Breast epithelium (tissue), 4 donors: Measurements from ENCODE around the gene CTRL. TPM values are rescaled to one million over a fixed set of nuclear protein-coding genes. Genes with fewer than 3 reads are reported as not detected.

ENCODE experiments used
- DNase-seq, 2 donors: peaks; one replicate each; pipeline ENCODE4 v3.0.0-alpha.2; 2019; ENCODE audit warnings: low spot score in 2 of 2
- H3K27ac ChIP-seq, 2 donors: fragments of 200-600 bp; sonication (generic) in 1 of 2; one replicate each; pipeline ENCODE4 v1.5.1; 2016 to 2019; ENCODE audit warnings: mild to moderate bottlenecking in 1 of 2
- H3K27me3 ChIP-seq, 2 donors: fragments of 200-600 bp; sonication (generic) in 1 of 2; one replicate each; pipeline versions ENCODE4 v1.5.1 to v1.6.0; 2017 to 2019; ENCODE audit warnings: control low read depth in 1 of 2, mild to moderate bottlenecking in 1 of 2
- H3K36me3 ChIP-seq: fragments of 200-600 bp; one replicate; pipeline ENCODE4 v1.5.1; 2019
- H3K4me1 ChIP-seq, 2 donors: fragments of 200-600 bp; sonication (generic); one replicate each; pipeline ENCODE4 v1.5.1; 2016 to 2019; ENCODE audit warnings: control low read depth in 1 of 2
- H3K4me3 ChIP-seq, 3 donors: fragments of 200-600 bp; sonication (generic); 1 replicate in 2 of 3; 2 replicates in 1 of 3; pipeline ENCODE4 v1.5.1; 2016 to 2019; ENCODE audit warnings: mild to moderate bottlenecking in 3 of 3, moderate library complexity in 2 of 3
- H3K9me3 ChIP-seq, 2 donors: fragments of 200-600 bp; sonication (generic) in 1 of 2; one replicate each; pipeline ENCODE4 v1.5.1; 2016 to 2019; ENCODE audit warnings: control low read depth in 1 of 2
- CTCF ChIP-seq, 3 donors: fragments of 450-650 bp; IDR thresholded peaks; one replicate each; pipeline ENCODE4 v1.5.1; 2016 to 2017; ENCODE audit warnings: antibody characterized with exemption in 3 of 3, mild to moderate bottlenecking in 3 of 3, moderate library complexity in 3 of 3
- POLR2A ChIP-seq: fragments of 450-650 bp; IDR thresholded peaks from one replicate; pipeline ENCODE4 v1.6.1; 2016; ENCODE audit warnings: antibody characterized with exemption, mild to moderate bottlenecking, moderate library complexity
- POLR2AphosphoS5 ChIP-seq, 3 donors: sonication (generic); formaldehyde crosslinking; IDR thresholded peaks; one replicate each; pipeline ENCODE4 v1.6.1; 2017; ENCODE audit warnings: antibody characterized with exemption in 3 of 3
- intact Hi-C: fragments of 100-400 bp; cut with DNase I; formaldehyde crosslinking; loops from one replicate; pipeline ENCODE4 v1.15.1; 2023; ENCODE audit warnings: low total_unique reads
- total RNA-seq, 3 donors: library from RNA; depleted of rRNA; stranded (reverse); fragments of >200 nt; gene quantifications; one replicate each; pipeline ENCODE4 v1.1.0, GENCODE V29; 2016

The CTRL gene
- total RNA-seq, 3 donors from 2014 or later: 1.0 to 2.6 (median 1.8) TPM

DNA sequence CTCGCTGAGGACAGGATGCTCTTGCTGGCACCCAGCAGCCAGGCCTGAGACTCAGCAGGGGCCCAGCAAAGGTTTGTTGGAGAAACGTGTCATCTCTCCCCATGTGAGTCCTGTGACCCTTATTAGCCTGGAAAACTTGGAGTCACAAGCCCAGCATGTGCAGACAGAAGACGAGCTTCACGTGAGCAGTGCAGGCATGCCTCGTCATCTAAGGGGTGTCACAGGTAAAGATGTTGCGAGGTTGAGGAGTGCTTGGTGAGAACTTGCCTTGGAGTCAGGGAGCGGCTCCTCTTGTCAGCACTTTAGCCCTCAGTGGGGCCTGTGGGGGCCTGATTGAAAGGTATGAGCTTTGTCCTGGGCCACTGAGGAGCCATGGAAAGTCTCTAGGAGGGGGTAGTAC is 2.1 kb upstream of the CTRL start:
- TF ChIP-seq POLR2A (no peak), CTCF (IDR thresholded peaks at IDR 0.05) (no peak), POLR2AphosphoS5 (IDR thresholded peaks at IDR 0.05) (no peak)

GRCh38 chr16:67932462-67932840 is 789 bp upstream of the CTRL start:
- TF ChIP-seq CTCF (IDR thresholded peaks at IDR 0.05) (no peak), POLR2A (no peak), POLR2AphosphoS5 (IDR thresholded peaks at IDR 0.05) (no peak)
- peaks cover 9 to 12% of the 10 kb centered on the region in 2 donors for H3K4me1 ChIP-seq
- H3K27ac ChIP-seq: no peak overlapping the region
- H3K9me3 ChIP-seq: no peaks in the 10 kb centered on the region
- H3K36me3 ChIP-seq: no peaks in the 10 kb centered on the region
- intact Hi-C loops: no loop called here
- DNase-seq: no peak
- H3K4me3 ChIP-seq: no peak overlapping the region
- no peaks in the 10 kb centered on the region for H3K27me3 ChIP-seq

More for the DNA sequence above, 2.1 kb upstream of the CTRL start:
- Histone ChIP-seq H3K9me3 (no peaks in the 10 kb centered on the region), H3K4me3 (no peak overlapping the region), H3K36me3 (no peaks in the 10 kb centered on the region), H3K27me3 (no peaks in the 10 kb centered on the region), H3K27ac (no peak overlapping the region), H3K4me1 (peaks cover 9 to 12% of the 10 kb centered on the region in 2 donors)
- intact Hi-C loops: no loop called here
- no peak for DNase-seq

- H3K9me3 ChIP-seq: no peaks in the 10 kb centered on the region
- no peaks in the 10 kb centered on the region for H3K36me3 ChIP-seq
- no peaks in the 10 kb centered on the region for H3K27me3 ChIP-seq
- no peak overlapping the region for H3K27ac ChIP-seq
- peaks cover 4 to 9% of the 10 kb centered on the region in 2 donors for H3K4me1 ChIP-seq
- intact Hi-C loops: no loop called here
- H3K4me3 ChIP-seq: no peak overlapping the region
- TF ChIP-seq POLR2A (no peak), POLR2AphosphoS5 (IDR thresholded peaks at IDR 0.05) (no peak)
- DNase-seq: no peak
Observed at GRCh38 chr16:67930678-67931211, 917 bp downstream of the CTRL start.

GRCh38 chr16:67930191-67930590 is 1.5 kb downstream of the CTRL start:
- Histone ChIP-seq H3K36me3 (no peaks in the 10 kb centered on the region), H3K9me3 (no peaks in the 10 kb centered on the region), H3K27me3 (no peaks in the 10 kb centered on the region), H3K4me1 (peaks cover 2 to 8% of the 10 kb centered on the region in 2 donors), H3K27ac (no peak overlapping the region), H3K4me3 (no peak overlapping the region)
- TF ChIP-seq CTCF (IDR thresholded peaks at IDR 0.05) (no peak), POLR2A (no peak)
- intact Hi-C loops: no loop called here
- DNase-seq: no peak

- no peak for TF ChIP-seq POLR2A
- no peak for TF ChIP-seq POLR2AphosphoS5 (IDR thresholded peaks at IDR 0.05)
- TF ChIP-seq CTCF (IDR thresholded peaks at IDR 0.05): peak; percentile 27 to 85 (median 82)
- intact Hi-C loops: loop anchor here (10.0 kb wide), 1 partner anchor 394 kb away; no protein-coding TSS in a partner anchor
- no peak overlapping the region for H3K4me3 ChIP-seq
- H3K27me3 ChIP-seq: no peaks in the 10 kb centered on the region
- H3K36me3 ChIP-seq: no peaks in the 10 kb centered on the region
- peaks cover 0 to 3% of the 10 kb centered on the region in 2 donors for H3K4me1 ChIP-seq
- peak in 1 of 2 donors; percentile 69 for DNase-seq
- no peak overlapping the region for H3K27ac ChIP-seq
- no peaks in the 10 kb centered on the region for H3K9me3 ChIP-seq
Observed at GRCh38 chr16:67928561-67929364, 2.9 kb downstream of the CTRL start.
